Transverse colon (tissue), 4 donors: ENCODE results near the gene TTC36.

ENCODE experiments used
- CTCF ChIP-seq, 5 experiments: fragments of 200-600 bp in 3 of 5; fragments of 450-650 bp in 2 of 5; sonication (generic) in 3 of 5; IDR thresholded peaks; 1 replicate in 2 of 5; 2 replicates in 3 of 5; pipeline ENCODE4 v1.5.1; 2016 to 2017; ENCODE audit warnings: antibody characterized with exemption in 5 of 5, inconsistent platforms in 3 of 5, mild to moderate bottlenecking in 2 of 5, moderate library complexity in 1 of 5
- EP300 ChIP-seq: sonication (generic); formaldehyde crosslinking; IDR thresholded peaks from one replicate; pipeline ENCODE4 v1.6.1; 2017; ENCODE audit warnings: antibody characterized with exemption, low read depth
- POLR2AphosphoS5 ChIP-seq, 3 donors: sonication (generic); formaldehyde crosslinking; IDR thresholded peaks; one replicate each; pipeline ENCODE4 v1.6.1; 2016; ENCODE audit warnings: antibody characterized with exemption in 3 of 3

DNA sequence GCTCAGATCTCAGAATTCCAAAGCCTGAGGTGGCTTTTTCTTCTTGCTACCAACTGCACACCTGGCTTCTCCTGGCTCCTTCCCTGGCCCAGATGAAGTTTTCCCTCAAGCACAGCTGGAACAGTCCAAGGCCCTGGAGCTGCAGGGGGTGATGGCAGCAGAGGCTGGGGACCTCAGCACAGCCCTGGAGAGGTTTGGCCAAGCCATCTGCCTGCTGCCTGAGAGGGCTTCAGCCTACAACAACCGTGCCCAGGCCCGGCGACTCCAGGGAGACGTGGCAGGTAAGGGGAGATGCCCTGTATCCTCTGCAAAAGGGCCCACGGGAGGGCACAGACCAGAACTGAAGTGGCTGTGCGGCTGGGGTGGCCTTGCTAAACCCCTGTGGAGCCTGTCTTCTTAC, 1.2 kb downstream of the TTC36 start:
- no peak for TF ChIP-seq CTCF (IDR thresholded peaks at IDR 0.05)
- TF ChIP-seq POLR2AphosphoS5 (IDR thresholded peaks at IDR 0.05) = no peak
- no peak for TF ChIP-seq EP300
